Pons (tissue), 1 donor: ENCODE results near the gene UPF3A.
"Not testable (repeated sequence)": the region's sequence is repeated elsewhere in the genome, so short reads cannot be mapped to it uniquely, and the experiment has no call there.

Experiments
- DNase-seq: peaks from one replicate; pipeline ENCODE4 v3.0.0-alpha.2; 2016; ENCODE audit warnings: low spot score

The UPF3A gene

GRCh38 chr13:114281351-114282040 is at the start of gene UPF3A:
TSS of gene UPF3A (plus strand) at chr13:114281601. CDS start at chr13:114281640, 39 bp downstream.
- peak; percentile 84 for DNase-seq

DNA sequence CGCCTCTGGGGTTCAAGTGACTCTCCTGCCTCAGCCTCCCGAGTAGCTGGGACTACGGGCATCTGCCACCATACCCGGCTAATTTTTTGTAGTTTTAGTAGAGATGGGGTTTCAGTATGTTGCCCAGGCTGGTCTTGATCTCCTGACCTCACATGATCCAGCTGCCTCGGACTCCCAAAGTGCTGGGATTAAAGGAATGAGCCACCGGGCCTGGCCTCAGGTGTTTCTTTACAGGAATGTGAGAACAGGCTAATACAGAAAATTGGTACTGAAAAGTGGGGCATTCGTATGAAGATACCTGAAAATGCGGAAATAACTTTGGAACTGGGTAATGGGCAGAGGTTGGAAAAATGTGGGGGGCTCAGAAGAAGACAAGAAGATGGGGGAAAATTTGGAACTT is 49.5 kb upstream of the UPF3A start:
- no peak for DNase-seq

DNA sequence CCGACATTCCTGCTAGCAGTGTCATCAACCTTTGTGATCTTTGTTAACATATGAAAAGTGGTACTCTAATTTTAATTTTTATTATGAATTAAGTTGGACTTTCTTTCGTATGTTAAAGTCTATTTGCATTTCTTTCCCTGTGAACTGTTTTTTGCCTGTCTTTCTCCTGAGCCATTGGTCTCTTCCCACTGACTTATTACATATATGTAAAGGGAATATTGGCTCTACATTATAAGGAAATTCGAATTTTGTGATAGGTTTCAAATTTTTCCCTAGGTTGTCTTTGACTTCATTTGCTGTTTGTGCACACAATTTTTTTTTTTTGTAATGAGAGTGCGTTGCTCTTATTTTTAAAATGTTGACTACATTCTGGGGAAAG is 47.1 kb upstream of the UPF3A start:
- DNase-seq = peak; percentile 10

DNA sequence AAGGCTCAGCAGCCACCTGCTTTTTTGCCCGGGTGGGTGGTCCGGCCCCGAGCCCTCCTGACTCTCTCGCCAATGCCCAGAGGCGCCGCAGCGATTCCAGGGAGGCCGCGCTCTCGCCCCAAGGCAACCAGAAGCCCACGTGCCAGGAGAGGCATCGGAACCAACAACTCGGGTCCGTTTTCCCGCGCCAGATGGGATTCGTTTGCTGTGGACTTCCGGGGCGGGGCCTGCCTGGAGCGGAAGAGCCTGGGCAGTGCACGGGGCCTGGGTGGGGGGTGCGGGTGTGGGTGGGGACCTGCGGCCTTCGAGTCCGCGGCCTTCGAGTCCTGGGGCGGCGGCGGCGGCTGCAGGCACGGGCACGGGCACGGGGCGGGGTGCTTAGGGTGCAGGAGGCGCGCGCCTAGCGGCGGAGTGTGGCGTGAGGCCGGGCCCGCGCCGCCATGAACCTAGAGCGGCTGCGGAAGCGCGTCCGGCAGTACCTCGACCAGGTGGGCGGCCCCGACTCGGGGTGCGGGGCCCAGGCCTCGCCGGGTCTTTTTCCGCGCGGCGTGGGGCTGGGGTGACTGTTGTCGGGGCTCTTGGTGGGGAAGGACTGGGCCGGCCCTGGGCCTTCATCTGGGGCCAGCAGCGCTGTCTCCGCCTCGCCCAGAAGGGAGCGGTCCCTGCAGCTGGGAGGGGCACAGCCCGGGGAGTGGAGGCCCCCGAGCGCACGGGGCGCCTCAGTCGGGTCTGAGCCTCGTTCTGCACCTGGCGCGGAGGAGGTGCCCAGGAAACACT is 46.6 kb upstream of the UPF3A start, which contains the start of gene CDC16:
Gene CDC16, plus strand, starts transcription at position 253 of the 777 bp plus-strand sequence. Its CDS starts 188 bp downstream, at position 441.
- DNase-seq = peak; percentile 88

DNA sequence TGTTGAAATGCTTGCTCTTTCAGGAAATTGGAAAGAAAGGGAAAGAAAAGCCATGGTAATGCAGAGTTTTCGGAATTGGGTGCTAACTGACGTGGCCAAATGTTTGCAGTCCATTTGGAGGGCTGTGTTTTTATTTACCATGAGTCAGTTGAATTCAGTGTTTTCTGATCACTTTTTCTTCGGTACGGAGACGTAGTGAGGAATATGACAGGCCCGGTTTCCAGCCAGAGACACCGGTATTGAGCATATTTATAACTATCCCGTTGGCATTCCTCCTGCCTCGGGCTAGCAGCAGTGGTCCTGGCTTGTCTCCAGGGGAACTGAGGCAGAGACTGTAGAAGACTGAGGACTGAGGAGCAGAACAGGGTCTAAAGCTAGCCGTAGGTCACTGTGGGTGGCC is 45.7 kb upstream of the UPF3A start:
- no peak for DNase-seq

GRCh38 chr13:114236227-114236626 is 45.2 kb upstream of the UPF3A start:
- DNase-seq = no peak

- no peak for DNase-seq
Observed at GRCh38 chr13:114237415-114238112, 43.8 kb upstream of the UPF3A start.

GRCh38 chr13:114241918-114242317 is 39.5 kb upstream of the UPF3A start:
- no peak for DNase-seq

GRCh38 chr13:114243971-114244370 is 37.4 kb upstream of the UPF3A start:
- DNase-seq = no peak

DNA sequence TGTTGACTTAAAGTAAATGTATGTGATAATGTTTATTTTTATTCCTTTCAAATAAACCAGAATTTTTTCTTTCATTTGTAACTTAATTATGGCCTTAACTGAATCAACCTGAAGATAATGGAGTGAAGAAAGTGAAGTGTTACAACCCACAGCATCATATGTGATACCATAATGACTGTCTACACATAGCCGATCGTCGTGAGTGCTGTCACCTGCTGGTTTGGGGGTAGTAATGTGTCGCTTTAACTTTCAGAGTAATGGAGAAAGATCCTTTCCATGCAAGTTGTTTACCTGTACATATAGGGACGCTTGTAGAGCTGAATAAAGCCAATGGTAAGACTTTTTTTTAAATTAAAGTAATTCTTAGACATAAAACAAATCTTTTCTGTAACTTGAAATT is 36.8 kb upstream of the UPF3A start:
- DNase-seq = no peak

DNA sequence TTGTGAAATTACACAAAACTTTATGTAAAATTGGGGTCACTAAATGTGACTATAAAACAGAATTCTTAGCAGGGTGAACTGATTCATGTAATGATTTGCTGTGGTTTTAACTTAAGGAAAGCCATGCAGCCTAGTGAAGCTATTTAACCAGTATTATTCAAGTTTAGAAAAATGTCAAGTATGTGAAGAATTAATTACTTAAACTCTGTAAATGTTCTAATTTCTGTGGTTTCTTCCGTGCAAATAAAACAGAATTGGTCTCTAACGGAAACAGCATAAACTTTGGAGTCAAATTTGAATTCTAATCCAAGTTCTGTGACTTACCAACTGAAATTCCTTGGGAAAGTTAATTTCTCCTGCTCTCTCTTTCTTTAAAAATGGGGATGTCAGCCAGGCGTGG is 33.4 kb upstream of the UPF3A start:
- no peak for DNase-seq

GRCh38 chr13:114249077-114249476 is 32.3 kb upstream of the UPF3A start:
- no peak for DNase-seq

DNA sequence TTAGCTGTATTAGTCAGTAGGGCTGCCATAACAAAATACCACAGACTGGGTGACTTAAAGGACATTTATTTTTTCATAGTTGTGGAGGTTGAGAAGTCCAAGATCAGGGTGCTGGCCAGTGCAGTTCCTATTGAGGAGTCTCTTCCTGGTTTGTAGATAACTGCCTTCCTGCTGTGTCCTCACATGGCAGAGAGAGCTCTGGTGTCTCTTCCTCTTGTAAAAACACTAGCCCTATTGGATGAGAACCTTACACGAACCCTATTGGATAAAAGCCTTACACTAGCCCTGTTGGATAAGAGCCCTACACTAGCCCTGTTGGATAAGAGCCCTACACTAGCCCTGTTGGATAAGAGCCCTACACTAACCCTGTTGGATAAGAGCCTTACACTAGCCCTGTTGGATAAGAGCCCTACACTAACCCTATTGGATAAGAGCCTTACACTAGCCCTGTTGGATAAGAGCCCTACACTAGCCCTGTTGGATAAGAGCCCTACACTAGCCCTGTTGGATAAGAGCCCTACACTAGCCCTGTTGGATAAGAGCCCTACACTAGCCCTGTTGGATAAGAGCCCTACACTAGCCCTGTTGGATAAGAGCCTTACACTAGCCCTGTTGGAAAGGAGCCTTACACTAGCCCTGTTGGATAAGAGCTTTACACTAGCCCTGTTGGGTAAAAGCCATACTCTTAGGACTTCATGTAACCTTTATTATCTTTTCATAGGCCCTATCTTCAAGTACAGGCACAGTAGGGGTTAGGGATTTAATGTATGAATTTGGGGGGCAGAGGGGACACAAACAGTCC is 29.6 kb upstream of the UPF3A start:
- DNase-seq = not testable (repeated sequence)

GRCh38 chr13:114256547-114256946 is 24.9 kb upstream of the UPF3A start:
- no peak for DNase-seq

GRCh38 chr13:114257014-114257413 is 24.4 kb upstream of the UPF3A start:
- no peak for DNase-seq

- no peak for DNase-seq
Observed at GRCh38 chr13:114258589-114258988, 22.8 kb upstream of the UPF3A start.

- no peak for DNase-seq
Observed at GRCh38 chr13:114259374-114259773, 22.0 kb upstream of the UPF3A start.

- DNase-seq = peak; percentile 31
Observed at GRCh38 chr13:114259974-114260373, 21.4 kb upstream of the UPF3A start.

GRCh38 chr13:114260814-114261213 is 20.6 kb upstream of the UPF3A start:
- DNase-seq = no peak

- no peak for DNase-seq
Observed at GRCh38 chr13:114261328-114261965, 20.0 kb upstream of the UPF3A start.

DNA sequence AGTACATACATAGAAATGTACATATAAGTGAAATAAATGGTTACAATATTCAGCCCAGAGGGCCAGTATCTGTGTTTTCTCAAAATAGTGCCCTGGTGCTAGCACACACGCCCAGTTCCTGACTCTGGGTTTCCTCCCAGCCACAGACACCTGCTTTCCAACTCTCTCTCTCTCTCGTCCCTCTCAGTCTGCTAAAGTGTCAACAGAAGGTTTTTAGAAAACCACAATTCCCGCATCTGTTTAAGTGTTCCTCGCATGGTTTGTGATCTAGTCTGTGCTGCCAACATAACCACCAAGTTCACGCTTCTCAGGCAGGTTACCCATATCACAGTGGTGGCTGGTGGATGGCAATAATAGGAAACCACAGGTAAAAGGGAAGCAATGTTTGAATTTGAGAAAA is 17.8 kb upstream of the UPF3A start:
- DNase-seq = no peak
